Muscle layer of colon (tissue), 2 donors: ENCODE results near the gene ADCY7.
"Not testable (repeated sequence)": the region's sequence is repeated elsewhere in the genome, so short reads cannot be mapped to it uniquely, and the experiment has no call there.

ENCODE experiments used
- H3K27ac ChIP-seq: one replicate; pipeline ENCODE4 v1.7.0; 2013; ENCODE audit warnings: low read depth, mild to moderate bottlenecking, low read length, moderate library complexity
- H3K27me3 ChIP-seq, 2 donors: one replicate each; pipeline ENCODE4 v1.7.0; 2013; ENCODE audit warnings: low read length in 2 of 2, mild to moderate bottlenecking in 2 of 2; ENCODE audit not compliant: insufficient read depth in 2 of 2, control insufficient read depth in 1 of 2
- H3K36me3 ChIP-seq: one replicate; pipeline ENCODE4 v1.7.0; 2013; ENCODE audit warnings: mild to moderate bottlenecking, low read length; ENCODE audit not compliant: insufficient read depth
- H3K4me1 ChIP-seq: one replicate; pipeline ENCODE4 v1.7.0; 2013; ENCODE audit warnings: mild to moderate bottlenecking, low read length; ENCODE audit not compliant: insufficient read depth
- H3K4me3 ChIP-seq, 2 donors: one replicate each; pipeline ENCODE4 v1.7.0; 2013; ENCODE audit warnings: low read length in 2 of 2, low read depth in 1 of 2, mild to moderate bottlenecking in 1 of 2, moderate library complexity in 1 of 2
- H3K9ac ChIP-seq: one replicate; pipeline ENCODE4 v1.7.0; 2013; ENCODE audit warnings: low read length
- H3K9me3 ChIP-seq: one replicate; pipeline ENCODE4 v1.7.0; 2013; ENCODE audit warnings: mild to moderate bottlenecking, low read length
- donor health status: abdominal sarcoma.
- donor health status: Adenocarcinoma of cecum.

Gene ADCY7

DNA sequence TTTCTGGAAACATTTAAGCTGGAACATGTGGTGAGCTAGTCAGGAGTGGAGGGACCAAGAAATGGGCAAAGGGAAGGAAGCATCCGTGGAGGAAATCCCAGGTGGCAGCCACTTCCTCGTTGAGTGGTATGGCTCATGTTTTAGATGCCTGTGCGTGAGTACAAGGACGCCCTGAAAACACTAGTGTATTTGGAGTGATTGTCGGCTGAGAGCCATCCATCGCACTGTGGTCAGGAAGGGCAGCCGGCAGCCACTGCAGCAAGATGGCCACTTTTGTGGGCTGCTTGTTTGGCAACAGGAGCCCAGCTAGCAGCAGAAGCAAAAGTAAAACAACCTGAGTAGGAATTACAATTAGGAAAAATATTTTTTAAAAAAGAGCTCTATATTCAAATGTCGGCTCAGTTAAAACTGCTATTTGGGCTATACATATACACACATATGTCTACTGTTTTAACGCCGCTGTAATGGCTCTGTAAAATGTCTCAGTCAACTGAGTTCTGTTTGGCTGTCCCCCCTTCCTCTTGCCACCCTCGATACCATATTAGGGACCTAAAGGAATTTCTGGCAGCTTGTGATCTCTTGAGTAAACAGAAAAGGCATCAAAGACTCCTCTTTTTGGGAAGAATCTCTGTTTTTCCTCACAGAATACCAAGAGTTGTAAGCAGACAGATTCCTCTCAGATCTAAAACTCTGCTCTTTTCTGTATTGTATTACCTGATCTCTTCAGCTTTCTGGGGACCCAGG is 63.3 kb downstream of the ADCY7 start:
- H3K4me3 ChIP-seq = peak overlapping the region in 1 of 2 donors; percentile 21
- H3K4me1 ChIP-seq = peaks cover 29% of the 10 kb centered on the region
- H3K9ac ChIP-seq = peak overlapping the region; percentile 29
- no peaks in the 10 kb centered on the region for H3K9me3 ChIP-seq
- H3K27ac ChIP-seq = peak overlapping the region; percentile 48
- H3K36me3 ChIP-seq = peaks cover 35% of the 10 kb centered on the region
- H3K27me3 ChIP-seq = no peaks in the 10 kb centered on the region

DNA sequence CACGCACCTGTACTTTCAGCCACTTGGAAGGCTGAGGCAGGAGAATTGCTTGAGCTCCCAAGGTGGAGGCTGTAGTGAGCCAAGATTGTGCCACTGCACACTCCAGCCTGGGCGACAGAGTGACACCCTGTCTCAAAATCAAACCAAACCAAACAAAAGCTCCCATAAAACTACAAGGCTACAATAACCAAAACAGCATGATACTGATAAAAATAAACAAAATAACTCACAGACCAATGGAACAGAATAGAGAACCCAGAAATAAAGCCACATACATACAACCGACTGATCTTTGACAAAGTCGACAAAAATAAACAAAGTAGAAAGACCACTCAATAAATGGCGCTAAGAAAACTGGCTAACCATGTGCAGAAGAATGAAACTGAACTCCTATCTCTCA is 65.2 kb downstream of the ADCY7 start:
- H3K36me3 ChIP-seq = peaks cover 18% of the 10 kb centered on the region

GRCh38 chr16:50332599-50332998 is 66.2 kb downstream of the ADCY7 start:
- no peak overlapping the region for H3K4me3 ChIP-seq
- H3K9ac ChIP-seq = no peak overlapping the region
- H3K27ac ChIP-seq = no peak overlapping the region
- H3K36me3 ChIP-seq = peaks cover 12% of the 10 kb centered on the region
- no peaks in the 10 kb centered on the region for H3K9me3 ChIP-seq
- H3K27me3 ChIP-seq = no peaks in the 10 kb centered on the region
- H3K4me1 ChIP-seq = peaks cover 37% of the 10 kb centered on the region

More for the DNA sequence above, 65.2 kb downstream of the ADCY7 start:
- Histone ChIP-seq H3K4me3 (no peak overlapping the region), H3K4me1 (peaks cover 39% of the 10 kb centered on the region), H3K9me3 (no peaks in the 10 kb centered on the region), H3K27me3 (no peaks in the 10 kb centered on the region), H3K9ac (no peak overlapping the region), H3K27ac (peak overlapping the region; percentile 1)

GRCh38 chr16:50334106-50334975 is 68.0 kb downstream of the ADCY7 start:
- Histone ChIP-seq H3K9ac (no peak overlapping the region), H3K36me3 (peaks cover 12% of the 10 kb centered on the region), H3K27ac (peak overlapping the region; percentile 49), H3K9me3 (no peaks in the 10 kb centered on the region), H3K4me3 (no peak overlapping the region), H3K4me1 (peaks cover 48% of the 10 kb centered on the region), H3K27me3 (no peaks in the 10 kb centered on the region)

DNA sequence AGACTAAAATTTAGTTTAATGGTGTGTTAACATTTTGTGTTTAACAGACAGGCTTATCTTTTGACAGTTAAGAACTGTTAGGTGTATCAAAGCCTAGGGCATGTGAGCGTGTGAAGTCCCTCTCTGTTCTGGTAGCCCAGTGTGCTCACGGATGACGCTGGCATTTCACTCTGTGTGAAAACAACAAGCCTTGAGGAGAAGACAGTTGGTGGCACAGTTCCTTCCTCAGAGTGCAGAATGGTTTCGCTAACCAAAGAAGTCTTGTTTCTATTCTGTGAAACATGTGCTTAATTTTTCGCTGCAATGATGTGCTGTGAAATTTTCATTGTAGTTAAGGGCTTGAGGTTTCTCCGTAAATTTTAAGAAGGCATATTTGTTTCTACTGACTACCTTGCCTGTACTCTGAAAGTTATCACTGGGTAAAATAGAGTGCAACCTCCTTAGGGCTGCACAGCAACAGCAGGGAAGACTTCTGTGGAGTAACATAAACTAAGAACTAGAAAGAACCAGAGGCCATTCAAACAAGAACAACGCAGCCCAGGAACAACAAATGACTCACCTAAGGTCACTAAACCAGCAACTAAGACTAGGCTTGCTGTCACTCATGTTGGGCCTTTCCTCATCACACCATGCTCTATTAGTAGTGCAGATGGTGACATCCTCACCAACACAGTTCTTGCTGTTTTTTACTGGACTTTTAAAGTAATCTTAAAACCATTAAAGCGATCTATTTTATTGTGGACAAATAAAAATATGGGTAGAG is 69.0 kb downstream of the ADCY7 start:
- Histone ChIP-seq H3K4me1 (peaks cover 47% of the 10 kb centered on the region), H3K27me3 (no peaks in the 10 kb centered on the region), H3K9me3 (no peaks in the 10 kb centered on the region), H3K9ac (no peak overlapping the region), H3K27ac (peak overlapping the region; percentile 49), H3K4me3 (no peak overlapping the region), H3K36me3 (peaks cover 11% of the 10 kb centered on the region)

DNA sequence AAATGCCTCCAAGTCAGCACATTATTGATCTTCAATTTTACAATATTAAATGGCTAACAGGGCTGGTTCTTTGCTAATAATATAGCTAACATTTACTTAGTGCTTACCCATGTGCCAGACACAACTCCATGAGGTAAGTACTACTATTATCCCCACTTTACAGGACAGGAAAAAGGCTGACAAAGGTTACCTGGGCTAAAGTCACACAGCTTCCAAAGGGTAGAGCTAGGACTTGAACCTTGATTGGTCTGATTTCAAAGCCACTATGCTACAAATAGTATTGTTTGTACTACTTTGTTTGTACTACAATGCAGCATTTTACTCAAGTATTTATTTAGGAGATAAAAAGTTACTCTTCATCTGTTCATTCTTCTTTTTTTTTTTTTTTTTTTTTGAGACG is 70.5 kb downstream of the ADCY7 start:
- no peaks in the 10 kb centered on the region for H3K27me3 ChIP-seq
- H3K36me3 ChIP-seq = peaks cover 11% of the 10 kb centered on the region
- no peak overlapping the region for H3K4me3 ChIP-seq
- no peaks in the 10 kb centered on the region for H3K9me3 ChIP-seq
- H3K27ac ChIP-seq = no peak overlapping the region
- H3K9ac ChIP-seq = no peak overlapping the region
- H3K4me1 ChIP-seq = peaks cover 50% of the 10 kb centered on the region

DNA sequence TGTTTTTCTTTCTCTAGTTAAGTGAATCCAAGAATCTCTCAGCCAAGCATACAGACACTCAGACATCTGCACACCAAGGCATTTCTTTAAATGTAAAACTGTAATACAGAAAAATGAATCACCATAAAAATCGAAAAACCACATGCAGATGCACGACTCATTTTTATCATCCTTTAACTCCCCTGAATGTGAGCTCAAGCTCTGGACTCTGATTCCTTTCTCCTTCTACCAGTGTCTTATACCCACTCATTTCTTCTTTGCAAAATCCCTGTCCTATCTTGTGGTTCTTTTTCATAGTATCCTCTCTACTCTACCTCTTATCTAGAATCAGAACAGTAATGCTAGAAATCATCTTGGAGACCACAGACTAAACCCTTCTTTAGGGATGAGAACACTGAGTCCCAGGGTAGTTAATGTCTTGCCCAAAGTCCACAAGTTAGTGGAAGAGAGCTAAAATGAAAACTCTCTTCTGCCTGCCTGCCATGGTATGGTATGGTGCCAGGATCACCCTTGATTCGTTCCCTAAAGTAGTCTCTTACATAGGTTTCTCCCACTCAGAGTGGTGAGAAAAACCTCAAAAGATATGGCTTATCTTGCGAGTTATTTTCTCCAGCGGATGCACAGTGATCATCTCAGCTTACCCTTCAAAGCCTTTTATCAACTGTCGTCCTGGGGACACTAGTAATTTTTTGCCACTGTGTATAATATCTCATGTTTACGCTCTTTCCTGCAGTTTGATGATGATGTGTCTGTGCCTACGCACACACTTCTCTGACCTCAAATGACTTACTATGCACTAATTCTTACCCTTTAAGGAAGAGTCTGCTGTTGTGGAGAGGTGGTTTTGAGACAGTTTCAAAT is 72.2 kb downstream of the ADCY7 start:
- Histone ChIP-seq H3K9me3 (no peaks in the 10 kb centered on the region), H3K36me3 (peaks cover 14% of the 10 kb centered on the region), H3K4me3 (no peak overlapping the region), H3K27me3 (no peaks in the 10 kb centered on the region), H3K9ac (no peak overlapping the region), H3K27ac (no peak overlapping the region), H3K4me1 (peaks cover 46% of the 10 kb centered on the region)

DNA sequence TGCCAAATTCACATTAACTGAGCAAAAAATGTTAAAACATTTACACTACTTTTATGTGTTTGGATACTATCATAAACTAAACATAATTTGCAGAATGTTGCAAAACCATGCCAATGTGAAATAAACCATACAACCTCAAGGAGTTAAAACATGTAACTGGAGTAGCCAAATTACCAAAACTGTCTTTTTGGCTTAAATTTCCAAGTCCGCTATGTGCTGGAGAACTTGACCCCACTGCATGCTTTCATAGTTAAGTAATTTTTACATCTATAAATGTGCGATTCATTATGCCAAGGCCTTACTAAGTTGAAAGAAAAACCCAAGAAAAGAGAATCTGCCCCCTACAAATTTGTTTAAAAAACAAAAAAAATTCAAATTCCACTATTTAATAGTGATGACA is 74.2 kb downstream of the ADCY7 start:
- H3K27me3 ChIP-seq = no peaks in the 10 kb centered on the region
- no peak overlapping the region for H3K9ac ChIP-seq
- peaks cover 14% of the 10 kb centered on the region for H3K36me3 ChIP-seq
- H3K4me3 ChIP-seq = no peak overlapping the region
- H3K4me1 ChIP-seq = peaks cover 37% of the 10 kb centered on the region
- no peaks in the 10 kb centered on the region for H3K9me3 ChIP-seq
- H3K27ac ChIP-seq = no peak overlapping the region

DNA sequence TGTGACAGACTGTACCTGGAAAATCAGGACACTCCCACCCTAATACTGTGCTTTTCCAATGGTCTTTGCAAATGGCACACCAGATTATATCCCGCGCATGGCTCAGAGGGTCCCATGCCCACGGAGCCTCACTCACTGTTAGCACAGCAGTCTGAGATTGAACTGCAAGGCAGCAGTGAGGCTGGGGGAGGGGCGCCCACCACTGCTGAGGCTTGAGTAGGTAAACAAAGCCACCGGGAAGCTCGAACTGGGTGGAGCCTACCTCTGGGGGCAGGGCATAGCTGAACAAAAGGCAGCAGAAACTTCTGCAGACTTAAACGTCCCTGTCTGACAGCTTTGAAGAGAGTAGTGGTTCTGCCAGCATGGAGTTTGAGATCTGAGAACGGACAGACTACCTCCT is 77.2 kb downstream of the ADCY7 start:
- peaks cover 25% of the 10 kb centered on the region for H3K4me1 ChIP-seq
- not testable (repeated sequence) for H3K27me3 ChIP-seq, H3K9ac ChIP-seq, H3K4me3 ChIP-seq, H3K9me3 ChIP-seq, H3K27ac ChIP-seq
- H3K36me3 ChIP-seq = peaks cover 14% of the 10 kb centered on the region

DNA sequence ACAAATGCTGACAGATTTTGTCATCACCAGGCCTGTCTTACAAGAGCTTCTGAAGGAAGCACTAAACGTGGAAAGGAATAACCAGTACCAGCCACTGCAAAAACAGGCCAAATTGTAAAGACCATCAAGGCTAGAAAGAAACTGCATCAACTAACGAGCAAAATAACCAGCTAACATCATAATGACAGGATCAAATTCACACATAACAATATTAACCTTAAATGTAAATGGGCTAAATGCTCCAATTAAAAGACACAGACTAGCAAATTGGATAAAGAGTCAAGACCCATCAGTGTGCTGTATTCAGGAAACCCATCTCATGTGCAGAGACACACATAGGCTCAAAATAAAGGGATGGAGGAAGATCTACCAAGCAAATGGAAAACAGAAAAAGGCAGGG is 78.9 kb downstream of the ADCY7 start:
- not testable (repeated sequence) for H3K27me3 ChIP-seq, H3K9me3 ChIP-seq, H3K27ac ChIP-seq, H3K9ac ChIP-seq, H3K4me3 ChIP-seq
- peaks cover 10% of the 10 kb centered on the region for H3K4me1 ChIP-seq
- H3K36me3 ChIP-seq = peaks cover 12% of the 10 kb centered on the region
